ENCODE data around the gene RABGAP1L.
A peak's percentile ranks its signal among the peaks of the same experiment; 100 is the strongest.
"Not testable (repeated sequence)": the region's sequence is repeated elsewhere in the genome, so short reads cannot be mapped to it uniquely, and the experiment has no call there.

RABGAP1L gene

DNA sequence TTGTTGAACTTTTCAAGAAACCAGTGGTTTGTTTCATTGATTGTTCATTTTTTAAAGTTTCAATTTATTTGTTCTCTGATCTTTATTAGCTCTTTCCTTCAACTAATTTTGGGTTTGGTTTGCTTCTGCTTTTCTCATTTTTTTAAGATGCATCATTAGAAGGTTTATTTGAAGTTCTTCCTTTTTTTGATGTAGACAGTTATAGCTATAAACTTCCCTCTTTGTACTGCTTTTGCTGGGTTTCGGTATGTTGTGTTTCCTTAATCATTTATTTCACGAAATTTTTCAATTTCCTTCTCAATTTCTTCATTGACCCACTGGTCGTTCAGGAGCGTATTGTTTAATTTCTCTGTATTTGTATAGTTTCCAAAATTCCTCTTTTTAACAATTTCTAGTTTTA is 155.1 kb downstream of the RABGAP1L start:
- Histone ChIP-seq H4K20me1 (no peaks in the 10 kb centered on the region), H3K9me3 (peaks cover 71% of the 10 kb centered on the region), H3K27me3 (no peaks in the 10 kb centered on the region), H3K27ac (no peak overlapping the region), H3K4me2 (no peak overlapping the region), H3K36me3 (peaks cover 19% of the 10 kb centered on the region; the same call in 1 of the 2 replicates), H3K4me3 (no peak overlapping the region), H3K4me1 (no peaks in the 10 kb centered on the region), H3K9ac (no peak overlapping the region)
- TF ChIP-seq Cebpa-rat (IDR thresholded peaks at IDR 0.05): no peak

DNA sequence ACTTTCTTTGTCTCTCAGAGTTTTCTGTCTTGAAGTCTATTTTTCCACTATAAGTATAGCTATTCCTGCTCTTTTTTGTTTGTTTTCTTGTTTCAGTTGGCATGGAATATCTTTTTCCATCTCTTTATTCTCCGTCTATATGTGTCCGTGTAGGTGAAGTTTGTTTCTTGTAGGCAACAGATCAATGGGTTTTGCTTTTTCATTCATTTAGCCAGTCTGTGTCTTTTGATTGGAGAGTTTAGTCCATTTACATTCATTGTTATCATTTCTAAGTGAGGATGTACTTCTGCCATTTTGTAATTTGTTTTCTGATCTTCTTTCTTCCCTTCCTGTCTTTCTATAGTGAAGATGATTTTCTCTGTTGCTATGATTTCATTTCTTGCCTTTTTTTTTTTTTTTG is 155.9 kb downstream of the RABGAP1L start:
- peaks cover 25% of the 10 kb centered on the region for H3K36me3 ChIP-seq
- H3K4me1 ChIP-seq: no peaks in the 10 kb centered on the region
- TF ChIP-seq Cebpa-rat (IDR thresholded peaks at IDR 0.05): no peak
- no peaks in the 10 kb centered on the region for H3K27me3 ChIP-seq
- H4K20me1 ChIP-seq: no peaks in the 10 kb centered on the region
- no peak overlapping the region for H3K4me3 ChIP-seq
- no peak overlapping the region for H3K4me2 ChIP-seq
- H3K27ac ChIP-seq: no peak overlapping the region
- no peak overlapping the region for H3K9ac ChIP-seq
- peaks cover 79% of the 10 kb centered on the region for H3K9me3 ChIP-seq

DNA sequence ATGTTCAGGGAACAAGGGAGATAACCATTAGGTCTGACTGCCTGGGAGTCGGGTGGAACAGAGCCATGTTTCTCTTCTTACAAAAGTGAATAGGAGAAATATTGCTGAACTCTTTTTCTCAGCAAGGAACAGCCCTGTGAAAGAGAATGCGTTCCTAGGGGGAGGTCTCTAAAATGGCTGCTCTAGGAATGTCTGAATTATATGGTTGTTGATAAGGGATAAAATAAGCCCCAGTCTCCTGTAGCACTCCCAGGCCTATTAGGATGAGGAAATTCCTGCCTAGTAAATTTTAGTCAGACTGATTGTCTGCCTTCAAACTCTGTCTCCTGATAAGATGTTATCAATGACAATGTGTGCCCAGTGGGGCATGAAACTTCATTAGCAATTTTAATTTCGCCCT is 161.6 kb downstream of the RABGAP1L start:
- not testable (repeated sequence) for H3K27me3 ChIP-seq, H4K20me1 ChIP-seq, H3K4me2 ChIP-seq, H3K9ac ChIP-seq, H3K4me3 ChIP-seq, H3K27ac ChIP-seq
- peaks cover 78% of the 10 kb centered on the region for H3K9me3 ChIP-seq
- peaks cover 23% of the 10 kb centered on the region for H3K4me1 ChIP-seq
- H3K36me3 ChIP-seq: peaks cover 48% of the 10 kb centered on the region

DNA sequence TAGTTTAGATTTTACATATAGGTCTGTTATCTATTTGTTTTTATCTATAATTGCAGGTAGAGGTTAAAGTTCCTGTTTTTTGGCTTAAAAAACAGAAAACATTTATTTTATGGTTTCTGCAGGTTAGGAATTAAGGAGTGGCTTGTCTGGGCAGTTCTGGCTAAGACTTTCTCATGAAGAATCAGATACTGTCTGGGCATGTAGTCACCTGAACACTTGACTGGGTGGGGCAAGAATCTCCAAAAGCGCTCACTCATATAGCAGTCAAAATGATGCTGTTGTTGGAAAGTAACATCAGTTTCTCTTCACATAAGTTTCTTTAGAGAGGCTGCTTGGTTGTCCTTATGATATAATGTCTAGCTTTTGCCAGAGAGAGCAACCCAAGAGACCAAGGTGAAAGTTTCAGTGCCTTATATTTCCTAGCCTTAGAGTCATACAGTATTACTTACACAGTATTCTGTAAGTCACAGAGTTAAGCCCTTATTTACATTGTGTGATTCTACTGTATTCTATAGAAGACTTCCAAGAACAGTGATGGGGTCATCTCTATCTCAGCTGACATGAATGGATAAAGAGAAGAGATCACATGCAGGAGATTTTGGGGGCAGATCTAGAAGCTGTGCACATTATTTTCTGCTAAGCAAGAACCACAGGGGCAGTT is 163.0 kb downstream of the RABGAP1L start:
- H3K27ac ChIP-seq: no peak overlapping the region
- H3K9ac ChIP-seq: no peak overlapping the region
- no peak for TF ChIP-seq Cebpa-rat (IDR thresholded peaks at IDR 0.05)
- no peaks in the 10 kb centered on the region for H3K27me3 ChIP-seq
- no peaks in the 10 kb centered on the region for H4K20me1 ChIP-seq
- H3K4me2 ChIP-seq: no peak overlapping the region
- no peak overlapping the region for H3K4me3 ChIP-seq
- peaks cover 77% of the 10 kb centered on the region for H3K9me3 ChIP-seq
- peaks cover 44% of the 10 kb centered on the region for H3K36me3 ChIP-seq
- peaks cover 24% of the 10 kb centered on the region for H3K4me1 ChIP-seq

DNA sequence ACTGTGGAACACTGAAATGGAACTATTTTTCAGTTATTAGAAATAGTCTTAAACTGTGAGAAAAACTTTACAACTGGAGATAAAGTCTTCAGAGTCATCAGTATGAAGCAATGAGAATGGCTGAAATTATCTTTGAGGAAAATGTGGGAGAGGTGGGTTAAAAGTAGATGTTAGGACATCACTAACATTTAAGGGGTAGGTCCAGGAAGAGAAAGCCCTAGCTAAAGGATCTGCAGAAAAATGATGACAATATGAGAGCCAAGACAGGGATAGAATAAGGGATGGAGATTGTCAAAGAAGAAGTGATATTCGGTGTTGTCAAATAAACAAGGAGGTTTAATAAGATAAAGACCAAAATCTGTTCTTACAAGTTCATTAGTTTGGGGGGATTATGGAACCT is 165.2 kb downstream of the RABGAP1L start:
- Histone ChIP-seq H3K27ac (peak overlapping the region; percentile 83), H3K9ac (peak overlapping the region; percentile 7; the same call in 1 of the 2 replicates), H3K36me3 (peaks cover 40% of the 10 kb centered on the region), H3K9me3 (peaks cover 77% of the 10 kb centered on the region), H3K4me2 (peak overlapping the region; percentile 61), H3K27me3 (no peaks in the 10 kb centered on the region), H3K4me1 (peaks cover 24% of the 10 kb centered on the region), H3K4me3 (peak overlapping the region; percentile 44; the same call in 1 of the 2 replicates), H4K20me1 (no peaks in the 10 kb centered on the region)
- TF ChIP-seq Cebpa-rat (IDR thresholded peaks at IDR 0.05): no peak

DNA sequence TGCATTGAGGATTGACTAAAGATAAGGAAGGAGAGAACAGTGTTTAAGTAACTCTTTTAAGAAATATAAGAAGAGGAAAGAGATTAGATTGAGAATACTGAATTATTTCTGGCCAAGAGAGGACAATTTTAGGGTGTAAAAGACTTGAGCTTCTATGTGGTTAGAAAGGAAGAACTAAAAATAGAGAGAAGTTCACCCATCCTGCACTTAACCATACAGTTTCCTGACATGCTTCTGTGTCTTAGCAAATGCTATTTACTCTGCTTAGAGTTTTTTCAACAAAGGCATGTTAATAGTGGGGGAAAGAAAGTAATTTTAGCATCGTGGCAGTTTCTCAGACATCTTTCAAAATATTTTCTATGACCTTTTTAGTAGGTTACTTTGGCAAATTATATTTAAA is 165.6 kb downstream of the RABGAP1L start:
- peak overlapping the region; percentile 83 for H3K27ac ChIP-seq
- peak overlapping the region; percentile 61 for H3K4me2 ChIP-seq
- no peaks in the 10 kb centered on the region for H4K20me1 ChIP-seq
- peak overlapping the region; percentile 7; the same call in 1 of the 2 replicates for H3K9ac ChIP-seq
- H3K4me3 ChIP-seq: peak overlapping the region; percentile 44
- peaks cover 73% of the 10 kb centered on the region for H3K9me3 ChIP-seq
- peaks cover 24% of the 10 kb centered on the region for H3K4me1 ChIP-seq
- no peaks in the 10 kb centered on the region for H3K27me3 ChIP-seq
- no peak for TF ChIP-seq Cebpa-rat (IDR thresholded peaks at IDR 0.05)
- peaks cover 37% of the 10 kb centered on the region for H3K36me3 ChIP-seq

DNA sequence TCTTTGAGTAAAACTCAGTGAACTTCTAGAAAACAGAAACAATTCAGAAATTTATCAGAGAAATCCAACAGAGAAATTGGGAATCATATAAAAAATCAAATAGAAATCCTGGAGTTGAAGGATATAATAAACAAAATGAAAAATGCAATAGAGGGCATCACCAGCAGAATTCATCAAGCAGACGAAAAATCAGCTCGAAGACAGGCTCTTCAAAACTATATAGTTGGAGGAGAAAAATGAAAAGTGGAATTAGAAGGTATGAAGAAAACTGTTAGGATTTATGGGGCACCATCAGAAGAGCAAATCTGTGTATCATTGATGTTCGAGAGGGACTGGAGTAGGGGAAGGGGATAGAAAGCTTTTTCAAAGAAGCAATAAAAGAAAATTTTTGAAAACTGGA is 167.0 kb downstream of the RABGAP1L start:
- Histone ChIP-seq H3K4me3 (no peak overlapping the region; the same call in 1 of the 2 replicates), H3K9me3 (peaks cover 64% of the 10 kb centered on the region), H4K20me1 (no peaks in the 10 kb centered on the region), H3K36me3 (peaks cover 24% of the 10 kb centered on the region), H3K4me1 (peaks cover 24% of the 10 kb centered on the region), H3K9ac (no peak overlapping the region), H3K4me2 (no peak overlapping the region), H3K27me3 (no peaks in the 10 kb centered on the region), H3K27ac (no peak overlapping the region)
- TF ChIP-seq Cebpa-rat (IDR thresholded peaks at IDR 0.05): no peak

DNA sequence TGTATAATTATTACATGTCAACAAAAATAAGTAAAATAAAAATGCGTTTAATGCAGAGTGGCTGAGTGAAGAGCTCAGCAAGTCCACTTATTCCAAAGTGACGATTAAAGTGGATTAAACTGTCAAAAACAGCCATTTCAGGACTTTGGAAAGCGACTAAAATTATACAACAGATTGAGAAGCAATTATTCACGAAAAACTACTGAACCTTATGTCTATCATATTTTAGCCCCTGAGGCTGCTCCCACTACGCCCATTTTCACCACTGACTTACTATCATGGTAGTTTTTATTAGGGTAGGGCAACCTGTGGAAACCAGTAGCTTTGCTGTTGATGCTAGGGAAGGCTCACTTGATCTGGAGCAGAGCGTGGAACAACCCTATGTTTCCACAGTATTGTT is 174.1 kb downstream of the RABGAP1L start:
- Histone ChIP-seq H3K9ac (no peak overlapping the region), H3K4me3 (no peak overlapping the region), H4K20me1 (no peaks in the 10 kb centered on the region), H3K4me2 (no peak overlapping the region), H3K27me3 (no peaks in the 10 kb centered on the region), H3K27ac (no peak overlapping the region), H3K36me3 (no peaks in the 10 kb centered on the region), H3K4me1 (no peaks in the 10 kb centered on the region), H3K9me3 (peaks cover 8% of the 10 kb centered on the region)
- no peak for TF ChIP-seq Cebpa-rat (IDR thresholded peaks at IDR 0.05)

DNA sequence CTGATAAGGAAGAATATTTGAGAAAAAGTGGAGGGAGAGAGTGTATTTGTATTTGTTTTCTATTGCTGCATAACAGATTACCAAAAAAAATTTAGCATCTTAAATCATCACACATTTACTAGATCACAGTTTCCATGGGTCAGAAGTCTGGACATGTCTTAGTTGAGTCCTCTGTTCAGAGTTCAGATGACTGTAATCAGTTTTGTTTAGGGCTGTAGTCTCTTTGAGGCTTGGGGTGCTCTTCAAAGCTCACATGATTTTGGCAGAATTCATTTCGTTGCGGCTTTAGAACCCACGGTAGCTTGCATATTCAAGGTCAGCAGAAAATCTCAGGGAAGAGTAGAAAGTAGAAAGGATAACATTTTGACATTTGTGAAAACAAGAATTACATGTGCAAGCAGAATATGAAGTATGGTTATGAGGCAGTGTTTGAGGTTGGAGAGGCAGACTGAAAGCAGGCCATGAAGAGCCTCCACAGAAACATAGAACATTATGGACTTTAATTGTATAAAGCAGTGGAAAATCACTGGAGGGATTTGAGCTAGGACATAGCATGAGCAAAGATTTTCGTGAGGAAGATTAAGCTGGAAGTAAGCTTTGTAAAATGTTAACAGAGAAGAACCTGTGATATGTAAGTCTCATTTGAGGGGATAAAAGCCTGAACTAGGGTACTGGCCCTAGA is 177.8 kb downstream of the RABGAP1L start:
- no peak overlapping the region for H3K27ac ChIP-seq
- H3K4me2 ChIP-seq: no peak overlapping the region
- no peaks in the 10 kb centered on the region for H3K36me3 ChIP-seq
- no peaks in the 10 kb centered on the region for H3K27me3 ChIP-seq
- H4K20me1 ChIP-seq: no peaks in the 10 kb centered on the region
- H3K9ac ChIP-seq: no peak overlapping the region
- TF ChIP-seq Cebpa-rat (IDR thresholded peaks at IDR 0.05): no peak
- H3K4me3 ChIP-seq: no peak overlapping the region
- H3K4me1 ChIP-seq: no peaks in the 10 kb centered on the region
- H3K9me3 ChIP-seq: peaks cover 8% of the 10 kb centered on the region; the same call in 1 of the 2 replicates

DNA sequence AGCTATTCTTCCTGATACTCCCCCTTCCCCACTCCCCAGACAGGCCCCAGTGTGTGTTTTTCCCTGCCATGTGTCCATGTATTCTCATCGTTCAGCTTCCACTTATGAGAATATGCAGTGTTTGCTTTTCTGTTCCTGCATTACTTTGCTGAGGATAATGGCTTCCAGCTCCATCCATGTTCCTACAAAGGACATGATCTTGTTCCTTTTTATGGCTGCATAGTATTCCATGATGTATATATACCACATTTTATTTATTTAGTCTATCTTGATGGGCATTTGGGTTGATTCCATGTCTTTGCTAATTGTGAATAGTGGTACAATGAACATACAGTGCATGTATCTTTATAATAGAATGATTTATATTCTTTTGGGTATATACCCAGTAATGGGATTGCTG is 181.1 kb downstream of the RABGAP1L start:
- H3K4me3 ChIP-seq, H3K4me2 ChIP-seq: not testable (repeated sequence)

More for the DNA sequence above, 181.1 kb downstream of the RABGAP1L start:
- not testable (repeated sequence) for H3K9ac ChIP-seq, H3K4me1 ChIP-seq, H3K27me3 ChIP-seq, H3K36me3 ChIP-seq, H3K27ac ChIP-seq, H4K20me1 ChIP-seq, H3K9me3 ChIP-seq
